ENCODE results near the gene PRR12. TPM values are rescaled to one million over a fixed set of nuclear protein-coding genes. Genes with fewer than 3 reads are reported as not detected.
A peak's percentile ranks its signal among the peaks of the same experiment; 100 is the strongest.

The PRR12 gene
- total RNA-seq, 2 donors from 2014 or later = 12.9 to 15.9 TPM

- DNase-seq = no peak
- no peak for ATAC-seq
- intact Hi-C loops (cut with DNase I) = loop anchor here in 1 of 2 donors (5.0 kb wide), 1 partner anchor 63 kb away; the partner anchor contains the start of gene RPS11
Measured at GRCh38 chr19:49559928-49560327, 31.1 kb upstream of the PRR12 start.

- DNase-seq (no peak), ATAC-seq (peak; percentile 4 to 25)
Measured at GRCh38 chr19:49560358-49560900, 30.6 kb upstream of the PRR12 start.

GRCh38 chr19:49564616-49565045, 26.4 kb upstream of the PRR12 start:
- intact Hi-C loops (cut with DNase I) = no loop called here
- ATAC-seq = no peak

More at GRCh38 chr19:49560358-49560900, 30.6 kb upstream of the PRR12 start:
- intact Hi-C loops (cut with DNase I) = no loop called here

GRCh38 chr19:49565261-49565660, 25.7 kb upstream of the PRR12 start:
- DNase-seq (no peak), ATAC-seq (peak; percentile 40 to 51)
- intact Hi-C loops (cut with DNase I) = no loop called here

More at GRCh38 chr19:49564616-49565045, 26.4 kb upstream of the PRR12 start:
- no peak for DNase-seq

- ATAC-seq = no peak
- intact Hi-C loops (cut with DNase I) = no loop called here
- DNase-seq = no peak
Measured at GRCh38 chr19:49566302-49566701, 24.7 kb upstream of the PRR12 start.

- DNase-seq (no peak), ATAC-seq (no peak)
- intact Hi-C loops (cut with DNase I) = no loop called here
Measured at GRCh38 chr19:49567861-49568441, 23.0 kb upstream of the PRR12 start.

- DNase-seq (no peak), ATAC-seq (peak; percentile 75 to 84)
- intact Hi-C loops (cut with DNase I) = no loop called here
Measured at GRCh38 chr19:49570138-49570856, 20.7 kb upstream of the PRR12 start.

GRCh38 chr19:49570997-49571676, 19.8 kb upstream of the PRR12 start:
- DNase-seq (no peak), ATAC-seq (peak; percentile 66 to 80)
- intact Hi-C loops (cut with DNase I) = no loop called here

GRCh38 chr19:49573009-49573408, 18.0 kb upstream of the PRR12 start:
- intact Hi-C loops (cut with DNase I) = no loop called here
- ATAC-seq (no peak), DNase-seq (no peak)

GRCh38 chr19:49573425-49573824, 17.6 kb upstream of the PRR12 start:
- ATAC-seq (no peak), DNase-seq (no peak)
- intact Hi-C loops (cut with DNase I) = no loop called here

- intact Hi-C loops (cut with DNase I) = no loop called here
- DNase-seq (no peak), ATAC-seq (no peak)
Measured at GRCh38 chr19:49574206-49574755, 16.7 kb upstream of the PRR12 start.

- no peak for ATAC-seq
- no peak for DNase-seq
- intact Hi-C loops (cut with DNase I) = no loop called here
Measured at GRCh38 chr19:49579193-49579592, 11.8 kb upstream of the PRR12 start.

- intact Hi-C loops (cut with DNase I) = no loop called here
- DNase-seq = no peak
- peak; percentile 2 to 3 for ATAC-seq
Measured at GRCh38 chr19:49579947-49580263, 11.1 kb upstream of the PRR12 start.

GRCh38 chr19:49580264-49581006, 10.5 kb upstream of the PRR12 start, which contains the start of gene NOSIP:
Gene NOSIP (minus strand): TSS chr19:49580556. CDS start chr19:49560691, 19,865 bp downstream.
- intact Hi-C loops (cut with DNase I) = no loop called here
- DNase-seq = peak; percentile 95
- ATAC-seq = peak; percentile 98 to 99

- intact Hi-C loops (cut with DNase I) = no loop called here
- peak in 1 of 2 donors; percentile 4 for ATAC-seq
- DNase-seq = no peak
Measured at GRCh38 chr19:49581007-49581508, 9.9 kb upstream of the PRR12 start, which contains the start of gene PRRG2. Gene PRRG2 (plus strand): TSS chr19:49581316. CDS start chr19:49583220, 1,904 bp downstream.

GRCh38 chr19:49583239-49583638, 7.7 kb upstream of the PRR12 start:
- intact Hi-C loops (cut with DNase I) = no loop called here
- no peak for ATAC-seq
- DNase-seq = no peak

- ATAC-seq = no peak
Measured at GRCh38 chr19:49585023-49585422, 6.0 kb upstream of the PRR12 start.

GRCh38 chr19:49587227-49587626, 3.8 kb upstream of the PRR12 start:
- DNase-seq (no peak), ATAC-seq (no peak)
- intact Hi-C loops (cut with DNase I) = no loop called here

More at GRCh38 chr19:49585023-49585422, 6.0 kb upstream of the PRR12 start:
- DNase-seq = no peak
- intact Hi-C loops (cut with DNase I) = no loop called here

All from left cardiac atrium (tissue), 4 donors.